ENCODE data around the gene SYT17. TPM values are rescaled to one million over a fixed set of nuclear protein-coding genes. Genes with fewer than 3 reads are reported as not detected.
A peak's percentile ranks its signal among the peaks of the same experiment; 100 is the strongest.

The SYT17 gene
- total RNA-seq, 4 donors from 2014 or later, result 4.2 to 30.5 (median 9.6) TPM

- Histone ChIP-seq H3K4me1 (peaks cover 0 to 4% (median 0%) of the 10 kb centered on the region in 4 donors), H3K27me3 (no peaks in the 10 kb centered on the region), H3K36me3 (no peaks in the 10 kb centered on the region), H3K4me3 (no peak overlapping the region), H3K27ac (no peak overlapping the region), H3K9me3 (no peaks in the 10 kb centered on the region)
- DNase-seq, result no peak
- TF ChIP-seq CTCF (IDR thresholded peaks at IDR 0.05) (no peak), POLR2A (IDR thresholded peaks at IDR 0.05) (no peak)
Observed at GRCh38 chr16:19192865-19193264, 24.8 kb downstream of the SYT17 start.

GRCh38 chr16:19196871-19197270 lies 28.8 kb downstream of the SYT17 start:
- H3K9me3 ChIP-seq, result peaks cover 0 to 10% (median 0%) of the 10 kb centered on the region in 4 donors
- no peaks in the 10 kb centered on the region for H3K27me3 ChIP-seq
- H3K4me1 ChIP-seq, result no peaks in the 10 kb centered on the region
- H3K36me3 ChIP-seq, result no peaks in the 10 kb centered on the region
- no peak for DNase-seq
- no peak overlapping the region for H3K4me3 ChIP-seq
- H3K27ac ChIP-seq, result no peak overlapping the region
- no peak for TF ChIP-seq POLR2A (IDR thresholded peaks at IDR 0.05)
- TF ChIP-seq CTCF (IDR thresholded peaks at IDR 0.05), result no peak

GRCh38 chr16:19203374-19203966 lies 35.4 kb downstream of the SYT17 start:
- no peak overlapping the region for H3K27ac ChIP-seq
- no peaks in the 10 kb centered on the region for H3K36me3 ChIP-seq
- DNase-seq, result no peak
- peaks cover 0 to 14% (median 0%) of the 10 kb centered on the region in 4 donors for H3K9me3 ChIP-seq
- no peak overlapping the region for H3K4me3 ChIP-seq
- no peaks in the 10 kb centered on the region for H3K27me3 ChIP-seq
- H3K4me1 ChIP-seq, result no peaks in the 10 kb centered on the region
- no peak for TF ChIP-seq CTCF (IDR thresholded peaks at IDR 0.05)
- TF ChIP-seq POLR2A (IDR thresholded peaks at IDR 0.05), result no peak

- H3K27ac ChIP-seq, result peak overlapping the region in 2 of 4 donors; percentile 66 to 74
- TF ChIP-seq CTCF (IDR thresholded peaks at IDR 0.05) (no peak), POLR2A (IDR thresholded peaks at IDR 0.05) (no peak)
- peak in 1 of 3 donors; percentile 22 for DNase-seq
Observed at GRCh38 chr16:19210280-19210924, 42.4 kb downstream of the SYT17 start.

GRCh38 chr16:19210968-19211367 lies 42.9 kb downstream of the SYT17 start:
- Histone ChIP-seq H3K27me3 (no peaks in the 10 kb centered on the region), H3K9me3 (peaks cover 0 to 5% (median 0%) of the 10 kb centered on the region in 4 donors), H3K4me3 (peak overlapping the region in 1 of 4 donors; percentile 12), H3K4me1 (no peaks in the 10 kb centered on the region), H3K36me3 (no peaks in the 10 kb centered on the region), H3K27ac (peak overlapping the region in 2 of 4 donors; percentile 66 to 74)
- no peak for TF ChIP-seq POLR2A (IDR thresholded peaks at IDR 0.05)
- DNase-seq, result peak in 2 of 3 donors; percentile 61 to 73

More at GRCh38 chr16:19210280-19210924, 42.4 kb downstream of the SYT17 start:
- H3K4me1 ChIP-seq, result no peaks in the 10 kb centered on the region
- no peaks in the 10 kb centered on the region for H3K27me3 ChIP-seq
- H3K36me3 ChIP-seq, result no peaks in the 10 kb centered on the region
- peaks cover 0 to 5% (median 0%) of the 10 kb centered on the region in 4 donors for H3K9me3 ChIP-seq
- H3K4me3 ChIP-seq, result peak overlapping the region in 1 of 4 donors; percentile 12

GRCh38 chr16:19212059-19212458 lies 44.0 kb downstream of the SYT17 start:
- Histone ChIP-seq H3K36me3 (no peaks in the 10 kb centered on the region), H3K27me3 (no peaks in the 10 kb centered on the region), H3K9me3 (peaks cover 0 to 5% (median 0%) of the 10 kb centered on the region in 4 donors), H3K4me1 (no peaks in the 10 kb centered on the region), H3K4me3 (no peak overlapping the region), H3K27ac (peak overlapping the region in 1 of 4 donors; percentile 74)
- no peak for DNase-seq
- TF ChIP-seq POLR2A (IDR thresholded peaks at IDR 0.05) (no peak), CTCF (IDR thresholded peaks at IDR 0.05) (no peak)

All from Peyer's patch (tissue), 4 donors.